ENCODE data around the gene MYL4. TPM values are rescaled to one million over a fixed set of nuclear protein-coding genes. Genes with fewer than 3 reads are reported as not detected.

MYL4 gene
- total and polyA plus RNA-seq, 2 of the 8 experiments (the other 6 are each of a cell fraction or from before 2014, with no cell fraction given): 0.12 TPM; not detected in 1

- Histone ChIP-seq H2BK5ac (ENCODE audit: low read depth, low read length) (no peak overlapping the region), H2BK120ac (replicated peaks; ENCODE audit: low read depth, low read length) (no peak overlapping the region), H3K36me3 (ENCODE audit: control insufficient read depth in 2 of 4, insufficient read depth in 4 of 4, low read length in 3 of 4) (no peaks in the 10 kb centered on the region), H3K4ac (replicated peaks; ENCODE audit: insufficient read length, low read depth, low read length) (no peak overlapping the region), H3K9ac (replicated peaks in 1 of 4; ENCODE audit: extremely low read depth in 1 of 4, low read depth in 3 of 4, low read length in 3 of 4) (no peak overlapping the region), H4K20me1 (replicated peaks in 1 of 2; ENCODE audit: control insufficient read depth in 1 of 2, insufficient read depth in 2 of 2, low read length in 2 of 2) (no peaks in the 10 kb centered on the region), H2BK15ac (ENCODE audit: low read length) (no peak overlapping the region), H3K27me3 (replicated peaks in 1 of 4; ENCODE audit: control insufficient read depth in 3 of 4, extremely low read depth in 1 of 4, insufficient read depth in 3 of 4, low read length in 3 of 4) (0 out of 7 replicates have a peak, but pooled peaks cover 0 to 1% (median 0%) of the 10 kb centered on the region in 4 experiments), H3K4me3 (ENCODE audit: extremely low read depth in 1 of 4, insufficient read depth in 2 of 4, low read depth in 3 of 4, low read length in 4 of 4) (no peak overlapping the region), H4K5ac (ENCODE audit: insufficient read length, low read depth, low read length) (no peak overlapping the region), H4K91ac (replicated peaks; ENCODE audit: insufficient read length, low read length) (no peak overlapping the region), H3K4me2 (ENCODE audit: insufficient read depth in 1 of 2, low read depth in 2 of 2, low read length in 2 of 2) (no peak overlapping the region), H3K27ac (ENCODE audit: low read depth, low read length) (no peak overlapping the region), H2BK20ac (ENCODE audit: low read length) (no peak overlapping the region), H3K79me1 (ENCODE audit: low read depth, low read length) (no peaks in the 10 kb centered on the region), H3K56ac (replicated peaks; ENCODE audit: insufficient read length, low read depth, low read length) (no peak overlapping the region), H3K23ac (ENCODE audit: insufficient read length) (no peak overlapping the region), H3K4me1 (replicated peaks in 1 of 4; ENCODE audit: control insufficient read depth in 3 of 4, insufficient read depth in 4 of 4, low read length in 3 of 4) (no peaks in the 10 kb centered on the region), H3K18ac (ENCODE audit: extremely low read depth, low read length) (no peak overlapping the region), H2AK5ac (ENCODE audit: low read depth, low read length) (no peak overlapping the region), H4K8ac (ENCODE audit: extremely low read depth, insufficient read depth, low read length) (no peak overlapping the region), H3K23me2 (ENCODE audit: low read depth, low read length) (no peaks in the 10 kb centered on the region), H2AFZ (ENCODE audit: low read length) (no peak overlapping the region), H3K14ac (ENCODE audit: insufficient read length) (no peak overlapping the region), H3K79me2 (ENCODE audit: control insufficient read depth in 1 of 2, insufficient read depth in 2 of 2, low read length in 2 of 2) (no peaks in the 10 kb centered on the region), H2BK12ac (ENCODE audit: low read depth, low read length) (no peak overlapping the region), H3K9me3 (ENCODE audit: insufficient read depth in 2 of 2, low read depth in 1 of 2, low read length in 1 of 2) (no peaks in the 10 kb centered on the region)
- CTCF ChIA-PET (ENCODE audit: partially characterized antibody): interaction anchor here (1.0 to 6.6 kb wide), 2 partner anchors 25 to 78 kb away, joined by 3 to 39 read pairs; no protein-coding TSS in a partner anchor
- POLR2A ChIA-PET (ENCODE audit: partially characterized antibody): no interaction called here
- WGBS, 2 experiments (ENCODE audit: extremely low coverage in 1 of 2, insufficient coverage in 1 of 2, insufficient read length in 1 of 2, insufficient replicate concordance in 2 of 2, low coverage in 1 of 2, low lambda C conversion rate in 2 of 2, missing lambda C conversion rate in 1 of 2): 83% methylated on average over 2 of the region's 3 CpGs; no CpG with 5 or more reads in 1 of the 2 experiments
- FAIRE-seq (no peak), DNase-seq (ENCODE audit: low read depth in 1 of 2, low spot score in 2 of 2) (no peak)
- TF ChIP-seq GABPA (IDR thresholded peaks at IDR 0.05; ENCODE audit: borderline replicate concordance, insufficient read depth, low read length): no peak
- no peak for TF ChIP-seq SP1 (IDR thresholded peaks at IDR 0.05; ENCODE audit: low read depth, low read length)
- TF ChIP-seq, protein P1, sequence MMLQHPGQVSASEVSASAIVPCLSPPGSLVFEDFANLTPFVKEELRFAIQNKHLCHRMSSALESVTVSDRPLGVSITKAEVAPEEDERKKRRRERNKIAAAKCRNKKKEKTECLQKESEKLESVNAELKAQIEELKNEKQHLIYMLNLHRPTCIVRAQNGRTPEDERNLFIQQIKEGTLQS (IDR thresholded peaks at IDR 0.05; ENCODE audit: insufficient read depth, low read depth, low read length): no peak
- TF ChIP-seq SP2 (IDR thresholded peaks at IDR 0.05; ENCODE audit: low read length): no peak
- TF ChIP-seq MAFK (IDR thresholded peaks at IDR 0.05; ENCODE audit: low read depth, low read length): no peak
Measured at GRCh38 chr17:47235506-47235905, 26.4 kb downstream of the MYL4 start.
